Tibial nerve (tissue), 4 donors: ENCODE results near the gene GYPC. TPM values are rescaled to one million over a fixed set of nuclear protein-coding genes. Genes with fewer than 3 reads are reported as not detected.

Experiments
- DNase-seq, 2 donors: peaks; one replicate each; pipeline ENCODE4 v3.0.0-alpha.2; 2019; ENCODE audit warnings: low spot score in 2 of 2
- H3K27ac ChIP-seq, 4 donors: fragments of 200-600 bp; sonication (generic) in 3 of 4; one replicate each; pipeline ENCODE4 v1.5.1; 2017 to 2019; ENCODE audit warnings: mild to moderate bottlenecking in 1 of 4
- H3K27me3 ChIP-seq, 2 donors: fragments of 200-600 bp; sonication (generic) in 1 of 2; one replicate each; pipeline versions ENCODE4 v1.5.1 to v1.6.0; 2017 to 2019
- H3K36me3 ChIP-seq, 3 donors: fragments of 200-600 bp; sonication (generic); one replicate each; pipeline ENCODE4 v1.5.1; 2018 to 2019
- H3K4me1 ChIP-seq, 4 donors: fragments of 200-600 bp; sonication (generic) in 3 of 4; one replicate each; pipeline ENCODE4 v1.5.1; 2017 to 2019
- H3K4me3 ChIP-seq, 4 donors: fragments of 200-600 bp; sonication (generic) in 3 of 4; one replicate each; pipeline ENCODE4 v1.5.1; 2017 to 2019; ENCODE audit warnings: mild to moderate bottlenecking in 1 of 4, moderate library complexity in 1 of 4
- H3K9me3 ChIP-seq, 4 donors: fragments of 200-600 bp; sonication (generic) in 3 of 4; one replicate each; pipeline ENCODE4 v1.5.1; 2017 to 2019
- CTCF ChIP-seq, 5 experiments: fragments of 200-600 bp in 3 of 5; fragments of 450-650 bp in 2 of 5; sonication (generic) in 3 of 5; IDR thresholded peaks; one replicate each; pipeline ENCODE4 v1.5.1; 2016 to 2019; ENCODE audit warnings: antibody characterized with exemption in 5 of 5, mild to moderate bottlenecking in 3 of 5, moderate library complexity in 2 of 5
- EP300 ChIP-seq, 2 donors: sonication (generic); formaldehyde crosslinking; IDR thresholded peaks; one replicate each; pipeline ENCODE4 v1.6.1; 2017; ENCODE audit warnings: antibody characterized with exemption in 2 of 2, mild to moderate bottlenecking in 1 of 2
- POLR2A ChIP-seq, 2 donors: fragments of 450-650 bp; IDR thresholded peaks; one replicate each; pipeline ENCODE4 v1.6.1; 2017; ENCODE audit warnings: antibody characterized with exemption in 2 of 2, mild to moderate bottlenecking in 2 of 2, moderate library complexity in 2 of 2
- WGBS, 2 donors: methylation state at CpG; one replicate each; pipeline ENCODE4 v1.1.5; 2018; 5-methylcytosine and 5-hydroxymethylcytosine counted together
- total RNA-seq, 4 donors: library from RNA; depleted of rRNA; stranded (reverse); fragments of >200 nt; gene quantifications; one replicate each; pipeline ENCODE4 v1.1.0, GENCODE V29; 2016

GYPC gene
- total RNA-seq, 4 donors from 2014 or later: 50.4 to 87.6 (median 67.8) TPM

- H3K4me3 ChIP-seq: no peak overlapping the region
- H3K9me3 ChIP-seq: no peaks in the 10 kb centered on the region
- peaks cover 0 to 3% of the 10 kb centered on the region in 2 donors for H3K27me3 ChIP-seq
- 86 to 91% methylated on average over 7 of the region's 7 CpGs for WGBS, 2 donors
- no peak for DNase-seq
- peaks cover 0 to 49% (median 18%) of the 10 kb centered on the region in 4 donors for H3K4me1 ChIP-seq
- TF ChIP-seq EP300 (IDR thresholded peaks at IDR 0.05) (no peak), CTCF (IDR thresholded peaks at IDR 0.05) (no peak), POLR2A (IDR thresholded peaks at IDR 0.05) (no peak)
- H3K27ac ChIP-seq: peak overlapping the region in 3 of 4 donors; percentile 94 to 98 (median 94)
- no peaks in the 10 kb centered on the region for H3K36me3 ChIP-seq
Observed at GRCh38 chr2:126655051-126655450, 907 bp upstream of the GYPC start.

GRCh38 chr2:126656431-126657147, 631 bp downstream of the GYPC start:
- Histone ChIP-seq H3K27ac (peak overlapping the region; percentile 47 to 98 (median 94)), H3K27me3 (peaks cover 0 to 3% of the 10 kb centered on the region in 2 donors), H3K4me1 (peaks cover 0 to 62% (median 19%) of the 10 kb centered on the region in 4 donors), H3K4me3 (peak overlapping the region; percentile 37 to 94 (median 84)), H3K36me3 (no peaks in the 10 kb centered on the region), H3K9me3 (no peaks in the 10 kb centered on the region)
- no peak for TF ChIP-seq POLR2A (IDR thresholded peaks at IDR 0.05)
- no peak for TF ChIP-seq EP300 (IDR thresholded peaks at IDR 0.05)
- TF ChIP-seq CTCF (IDR thresholded peaks at IDR 0.05): no peak
- 3 to 8% methylated on average over 23 to 33 of the region's 38 CpGs for WGBS, 2 donors
- DNase-seq: peak in 1 of 2 donors; percentile 17

GRCh38 chr2:126657148-126657635, 1.2 kb downstream of the GYPC start:
- H3K27ac ChIP-seq: peak overlapping the region; percentile 53 to 98 (median 94)
- 60 to 61% methylated on average over 16 of the region's 16 CpGs for WGBS, 2 donors
- H3K9me3 ChIP-seq: no peaks in the 10 kb centered on the region
- peak overlapping the region; percentile 37 to 94 (median 84) for H3K4me3 ChIP-seq
- TF ChIP-seq EP300 (IDR thresholded peaks at IDR 0.05) (peak in 1 of 2 donors; percentile 78), CTCF (IDR thresholded peaks at IDR 0.05) (no peak), POLR2A (IDR thresholded peaks at IDR 0.05) (peak in 1 of 2 donors; percentile 28)
- H3K4me1 ChIP-seq: peaks cover 0 to 68% (median 19%) of the 10 kb centered on the region in 4 donors
- H3K27me3 ChIP-seq: peaks cover 0 to 3% of the 10 kb centered on the region in 2 donors
- H3K36me3 ChIP-seq: no peaks in the 10 kb centered on the region
- peak; percentile 46 to 60 for DNase-seq

GRCh38 chr2:126657636-126658318, 1.8 kb downstream of the GYPC start:
- Histone ChIP-seq H3K4me3 (peak overlapping the region; percentile 37 to 94 (median 84)), H3K4me1 (peaks cover 0 to 69% (median 21%) of the 10 kb centered on the region in 4 donors), H3K27ac (peak overlapping the region; percentile 53 to 98 (median 94)), H3K27me3 (peaks cover 0 to 3% of the 10 kb centered on the region in 2 donors), H3K36me3 (no peaks in the 10 kb centered on the region), H3K9me3 (no peaks in the 10 kb centered on the region)
- 47 to 56% methylated on average over 12 to 13 of the region's 14 CpGs for WGBS, 2 donors
- DNase-seq: peak; percentile 41 to 63
- TF ChIP-seq POLR2A (IDR thresholded peaks at IDR 0.05) (no peak), CTCF (IDR thresholded peaks at IDR 0.05) (peak in 1 of 5 experiments; percentile 13), EP300 (IDR thresholded peaks at IDR 0.05) (peak in 1 of 2 donors; percentile 86)
